ENCODE data around the gene KCTD3. TPM values are rescaled to one million over a fixed set of nuclear protein-coding genes. Genes with fewer than 3 reads are reported as not detected.

Gene KCTD3
- total RNA-seq, 3 donors from 2014 or later: 60.8 to 100.0 (median 87.8) TPM

DNA sequence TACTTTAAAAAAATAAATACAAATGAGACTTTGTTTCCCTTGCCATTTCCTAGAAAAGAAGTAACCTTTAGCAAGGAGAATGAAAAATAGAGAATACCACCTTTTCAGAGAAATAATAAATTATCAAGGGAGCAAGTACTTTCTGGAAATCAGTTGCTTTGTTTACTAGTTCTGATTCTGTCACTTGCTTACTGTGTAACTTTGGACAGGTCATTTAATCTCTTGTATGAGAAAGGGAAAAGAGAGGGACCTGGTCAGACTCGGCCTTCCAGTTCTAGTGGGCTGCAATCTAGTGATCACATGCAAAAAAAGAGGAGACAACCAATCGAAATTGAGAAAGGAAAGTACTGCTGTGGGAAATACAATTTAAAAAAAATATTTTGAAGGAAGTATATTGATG lies 34.2 kb downstream of the KCTD3 start:
- TF ChIP-seq POLR2AphosphoS5 (IDR thresholded peaks at IDR 0.05) (no peak), POLR2A (IDR thresholded peaks at IDR 0.05) (no peak)
- TF ChIP-seq, protein P1, sequence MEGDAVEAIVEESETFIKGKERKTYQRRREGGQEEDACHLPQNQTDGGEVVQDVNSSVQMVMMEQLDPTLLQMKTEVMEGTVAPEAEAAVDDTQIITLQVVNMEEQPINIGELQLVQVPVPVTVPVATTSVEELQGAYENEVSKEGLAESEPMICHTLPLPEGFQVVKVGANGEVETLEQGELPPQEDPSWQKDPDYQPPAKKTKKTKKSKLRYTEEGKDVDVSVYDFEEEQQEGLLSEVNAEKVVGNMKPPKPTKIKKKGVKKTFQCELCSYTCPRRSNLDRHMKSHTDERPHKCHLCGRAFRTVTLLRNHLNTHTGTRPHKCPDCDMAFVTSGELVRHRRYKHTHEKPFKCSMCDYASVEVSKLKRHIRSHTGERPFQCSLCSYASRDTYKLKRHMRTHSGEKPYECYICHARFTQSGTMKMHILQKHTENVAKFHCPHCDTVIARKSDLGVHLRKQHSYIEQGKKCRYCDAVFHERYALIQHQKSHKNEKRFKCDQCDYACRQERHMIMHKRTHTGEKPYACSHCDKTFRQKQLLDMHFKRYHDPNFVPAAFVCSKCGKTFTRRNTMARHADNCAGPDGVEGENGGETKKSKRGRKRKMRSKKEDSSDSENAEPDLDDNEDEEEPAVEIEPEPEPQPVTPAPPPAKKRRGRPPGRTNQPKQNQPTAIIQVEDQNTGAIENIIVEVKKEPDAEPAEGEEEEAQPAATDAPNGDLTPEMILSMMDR (IDR thresholded peaks at IDR 0.05): no peak
- no peak for DNase-seq (ENCODE audit: low spot score in 2 of 2)
- no peak overlapping the region for H3K4me3 ChIP-seq
- intact Hi-C loops (cut with DNase I; ENCODE audit: low total_unique reads): loop anchor here (10.0 kb wide), 1 partner anchor 466 kb away; no protein-coding TSS in a partner anchor
- peaks cover 0 to 3% of the 10 kb centered on the region in 2 donors for H3K4me1 ChIP-seq
- H3K27me3 ChIP-seq: no peaks in the 10 kb centered on the region
- no peak overlapping the region for H3K27ac ChIP-seq
- H3K9me3 ChIP-seq: no peaks in the 10 kb centered on the region
- no peaks in the 10 kb centered on the region for H3K36me3 ChIP-seq

DNA sequence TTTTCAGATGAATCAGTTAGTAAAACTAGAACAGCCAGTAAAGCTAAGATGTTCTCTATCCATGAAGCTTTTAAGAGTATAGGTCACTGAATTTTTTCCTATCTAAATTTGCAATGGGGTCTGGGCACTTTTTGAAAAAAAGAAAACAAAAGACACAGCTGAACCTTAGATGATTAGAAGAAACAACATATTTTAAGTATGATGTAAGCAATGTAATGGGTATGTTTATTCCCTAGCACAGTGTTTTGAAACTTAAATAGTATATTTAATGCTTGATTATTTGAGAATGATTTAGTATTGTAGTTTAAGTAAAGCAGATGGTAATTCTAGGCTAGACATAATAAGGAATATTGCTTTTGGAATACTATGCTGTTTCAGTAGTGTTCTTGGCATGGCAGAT lies 36.2 kb downstream of the KCTD3 start:
- Histone ChIP-seq H3K27me3 (no peaks in the 10 kb centered on the region), H3K36me3 (peaks cover 3% of the 10 kb centered on the region), H3K27ac (no peak overlapping the region), H3K4me1 (peaks cover 0 to 8% of the 10 kb centered on the region in 2 donors), H3K4me3 (no peak overlapping the region), H3K9me3 (no peaks in the 10 kb centered on the region)
- intact Hi-C loops (cut with DNase I; ENCODE audit: low total_unique reads): loop anchor here (10.0 kb wide), 1 partner anchor 469 kb away; no protein-coding TSS in a partner anchor
- DNase-seq (ENCODE audit: low spot score in 2 of 2): no peak
- TF ChIP-seq, protein P1 (IDR thresholded peaks at IDR 0.05): no peak
- no peak for TF ChIP-seq POLR2A (IDR thresholded peaks at IDR 0.05)
- no peak for TF ChIP-seq POLR2AphosphoS5 (IDR thresholded peaks at IDR 0.05)

DNA sequence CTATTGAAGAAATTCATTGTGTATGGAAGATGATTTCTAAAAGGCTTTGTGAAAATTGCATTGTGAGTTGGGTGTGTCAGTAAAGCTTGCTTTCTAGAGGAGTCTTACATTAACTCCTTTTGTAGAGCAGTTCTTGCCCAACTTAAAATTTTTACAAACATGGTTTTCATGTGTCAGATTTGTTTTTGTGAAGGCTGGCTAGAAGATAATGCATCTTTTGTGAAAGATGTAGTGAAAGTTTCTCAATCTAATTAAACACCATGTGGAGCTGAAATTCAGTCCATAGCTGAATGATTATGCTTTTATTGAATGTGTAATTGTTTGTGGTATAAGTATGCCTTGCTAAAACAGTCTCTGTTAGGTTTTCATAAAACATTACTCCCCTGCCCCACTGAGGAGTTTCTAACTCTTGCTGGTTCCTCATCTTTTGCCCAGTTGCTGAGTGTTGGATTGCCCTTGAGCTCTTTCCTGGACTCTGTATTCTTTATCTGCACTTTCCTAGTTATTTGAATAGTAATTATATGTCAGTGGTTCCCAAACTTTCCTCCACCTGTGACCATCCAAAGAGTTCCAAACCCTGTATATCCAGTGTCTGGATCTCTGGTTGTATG lies 38.0 kb downstream of the KCTD3 start:
- peaks cover 6% of the 10 kb centered on the region for H3K36me3 ChIP-seq
- peaks cover 0 to 8% of the 10 kb centered on the region in 2 donors for H3K4me1 ChIP-seq
- DNase-seq (ENCODE audit: low spot score in 2 of 2): no peak
- TF ChIP-seq POLR2A (IDR thresholded peaks at IDR 0.05): no peak
- no peak for TF ChIP-seq POLR2AphosphoS5 (IDR thresholded peaks at IDR 0.05)
- TF ChIP-seq, protein P1 (IDR thresholded peaks at IDR 0.05): no peak
- H3K9me3 ChIP-seq: no peaks in the 10 kb centered on the region
- no peaks in the 10 kb centered on the region for H3K27me3 ChIP-seq
- no peak overlapping the region for H3K4me3 ChIP-seq
- H3K27ac ChIP-seq: peak overlapping the region in 1 of 2 donors; percentile 48
- intact Hi-C loops (cut with DNase I; ENCODE audit: low total_unique reads): loop anchor here (10.0 kb wide), 1 partner anchor 470 kb away; no protein-coding TSS in a partner anchor

DNA sequence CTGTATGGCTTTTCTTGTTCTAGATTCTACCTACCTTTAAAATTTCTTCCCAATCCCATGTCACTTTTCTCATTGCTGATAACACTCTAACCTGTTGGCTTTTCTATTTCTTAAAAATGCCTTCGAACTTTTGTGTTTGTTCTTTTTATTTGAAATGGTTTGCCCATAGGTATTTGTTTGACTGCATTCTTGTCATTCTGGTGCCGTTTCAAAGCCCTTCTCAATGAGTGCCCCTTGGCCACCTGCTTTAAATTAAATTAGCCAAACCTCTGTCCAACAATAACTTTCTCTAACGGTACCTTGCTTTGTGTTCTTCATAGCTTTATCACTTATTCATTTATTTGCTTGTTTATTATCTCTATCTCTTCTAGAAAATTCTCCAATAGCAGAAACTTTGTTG lies 38.9 kb downstream of the KCTD3 start:
- no peak overlapping the region for H3K27ac ChIP-seq
- H3K4me3 ChIP-seq: no peak overlapping the region
- intact Hi-C loops (cut with DNase I; ENCODE audit: low total_unique reads): loop anchor here (10.0 kb wide), 1 partner anchor 471 kb away; no protein-coding TSS in a partner anchor
- no peaks in the 10 kb centered on the region for H3K9me3 ChIP-seq
- H3K27me3 ChIP-seq: no peaks in the 10 kb centered on the region
- H3K36me3 ChIP-seq: peaks cover 8% of the 10 kb centered on the region
- TF ChIP-seq POLR2A (IDR thresholded peaks at IDR 0.05) (no peak), POLR2AphosphoS5 (IDR thresholded peaks at IDR 0.05) (no peak)
- TF ChIP-seq, protein P1 (IDR thresholded peaks at IDR 0.05): no peak
- DNase-seq (ENCODE audit: low spot score in 2 of 2): no peak
- peaks cover 0 to 8% of the 10 kb centered on the region in 2 donors for H3K4me1 ChIP-seq

DNA sequence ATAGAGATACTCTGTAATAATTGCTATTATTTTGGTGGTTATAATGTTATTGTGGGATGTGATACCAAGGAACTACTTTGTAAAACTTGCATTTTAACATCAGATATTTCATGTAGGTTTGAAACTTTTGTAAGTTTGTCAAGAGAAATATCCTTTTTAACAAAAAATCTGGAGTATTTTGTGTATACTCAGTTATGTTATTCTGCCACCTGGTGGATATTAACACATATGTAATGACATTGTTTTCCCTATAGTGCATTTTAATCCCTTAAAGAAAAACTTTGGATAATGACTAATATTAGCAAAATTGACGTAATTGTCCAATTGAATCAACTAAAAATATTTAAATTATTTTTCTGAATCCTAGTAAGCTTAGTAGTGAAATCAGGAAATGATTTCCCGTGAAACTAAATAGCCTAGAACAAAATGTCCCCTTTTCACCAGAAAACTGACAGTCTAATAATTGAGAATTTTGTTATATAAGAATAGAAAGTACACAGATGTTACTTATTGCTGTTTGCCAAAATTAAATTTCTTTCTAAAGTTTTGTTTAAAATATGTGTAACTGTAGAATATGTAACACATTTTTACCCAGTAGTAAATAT lies 39.6 kb downstream of the KCTD3 start:
- TF ChIP-seq POLR2AphosphoS5 (IDR thresholded peaks at IDR 0.05): no peak
- TF ChIP-seq, protein P1 (IDR thresholded peaks at IDR 0.05): peak; percentile 32 to 47 (median 33)

More for the DNA sequence above, 39.6 kb downstream of the KCTD3 start:
- no peaks in the 10 kb centered on the region for H3K9me3 ChIP-seq
- H3K27me3 ChIP-seq: no peaks in the 10 kb centered on the region
- no peak for DNase-seq (ENCODE audit: low spot score in 2 of 2)
- peaks cover 0 to 8% of the 10 kb centered on the region in 2 donors for H3K4me1 ChIP-seq
- H3K4me3 ChIP-seq: no peak overlapping the region
- peaks cover 14% of the 10 kb centered on the region for H3K36me3 ChIP-seq
- intact Hi-C loops (cut with DNase I; ENCODE audit: low total_unique reads): loop anchor here (10.0 kb wide), 1 partner anchor 472 kb away; no protein-coding TSS in a partner anchor
- no peak overlapping the region for H3K27ac ChIP-seq
